Measurements from ENCODE around the gene MPPE1.
A peak's percentile ranks its signal among the peaks of the same experiment; 100 is the strongest.

DNA sequence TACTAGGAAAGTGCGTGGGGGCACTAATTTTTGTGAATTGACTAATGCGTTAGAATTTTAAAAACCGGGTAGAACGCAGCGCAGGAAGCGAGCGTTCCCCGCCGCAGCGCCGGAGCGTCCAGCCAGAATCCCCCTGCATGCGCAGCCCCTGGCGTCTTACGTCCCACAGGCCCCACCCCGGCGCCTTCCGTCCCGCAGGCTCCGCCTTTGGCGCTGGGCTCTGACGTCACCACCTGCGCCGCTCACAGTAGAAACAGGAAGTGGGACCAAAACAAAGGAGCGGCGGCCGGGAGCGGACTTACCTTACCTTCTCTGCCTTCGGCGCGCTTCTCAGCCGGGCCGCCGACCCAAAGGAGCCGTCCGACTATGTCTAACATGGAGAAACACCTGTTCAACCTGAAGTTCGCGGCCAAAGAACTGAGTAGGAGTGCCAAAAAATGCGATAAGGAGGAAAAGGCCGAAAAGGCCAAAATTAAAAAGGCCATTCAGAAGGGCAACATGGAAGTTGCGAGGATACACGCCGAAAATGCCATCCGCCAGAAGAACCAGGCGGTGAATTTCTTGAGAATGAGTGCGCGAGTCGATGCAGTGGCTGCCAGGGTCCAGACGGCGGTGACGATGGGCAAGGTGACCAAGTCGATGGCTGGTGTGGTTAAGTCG is 56.8 kb downstream of the MPPE1 start, which contains the start of gene CHMP1B:
- TF ChIP-seq POLR2AphosphoS5 (IDR thresholded peaks at IDR 0.05; ENCODE audit: insufficient read depth in 1 of 2, low read depth in 1 of 2): peak; percentile 95 to 99
- TF ChIP-seq, protein P1, sequence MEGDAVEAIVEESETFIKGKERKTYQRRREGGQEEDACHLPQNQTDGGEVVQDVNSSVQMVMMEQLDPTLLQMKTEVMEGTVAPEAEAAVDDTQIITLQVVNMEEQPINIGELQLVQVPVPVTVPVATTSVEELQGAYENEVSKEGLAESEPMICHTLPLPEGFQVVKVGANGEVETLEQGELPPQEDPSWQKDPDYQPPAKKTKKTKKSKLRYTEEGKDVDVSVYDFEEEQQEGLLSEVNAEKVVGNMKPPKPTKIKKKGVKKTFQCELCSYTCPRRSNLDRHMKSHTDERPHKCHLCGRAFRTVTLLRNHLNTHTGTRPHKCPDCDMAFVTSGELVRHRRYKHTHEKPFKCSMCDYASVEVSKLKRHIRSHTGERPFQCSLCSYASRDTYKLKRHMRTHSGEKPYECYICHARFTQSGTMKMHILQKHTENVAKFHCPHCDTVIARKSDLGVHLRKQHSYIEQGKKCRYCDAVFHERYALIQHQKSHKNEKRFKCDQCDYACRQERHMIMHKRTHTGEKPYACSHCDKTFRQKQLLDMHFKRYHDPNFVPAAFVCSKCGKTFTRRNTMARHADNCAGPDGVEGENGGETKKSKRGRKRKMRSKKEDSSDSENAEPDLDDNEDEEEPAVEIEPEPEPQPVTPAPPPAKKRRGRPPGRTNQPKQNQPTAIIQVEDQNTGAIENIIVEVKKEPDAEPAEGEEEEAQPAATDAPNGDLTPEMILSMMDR (IDR thresholded peaks at IDR 0.05): no peak
- peak; percentile 65 to 94 for TF ChIP-seq POLR2A (IDR thresholded peaks at IDR 0.05)

All from vagina (tissue), 2 donors.